ENCODE data around the gene VIPR2.

Gene VIPR2

DNA sequence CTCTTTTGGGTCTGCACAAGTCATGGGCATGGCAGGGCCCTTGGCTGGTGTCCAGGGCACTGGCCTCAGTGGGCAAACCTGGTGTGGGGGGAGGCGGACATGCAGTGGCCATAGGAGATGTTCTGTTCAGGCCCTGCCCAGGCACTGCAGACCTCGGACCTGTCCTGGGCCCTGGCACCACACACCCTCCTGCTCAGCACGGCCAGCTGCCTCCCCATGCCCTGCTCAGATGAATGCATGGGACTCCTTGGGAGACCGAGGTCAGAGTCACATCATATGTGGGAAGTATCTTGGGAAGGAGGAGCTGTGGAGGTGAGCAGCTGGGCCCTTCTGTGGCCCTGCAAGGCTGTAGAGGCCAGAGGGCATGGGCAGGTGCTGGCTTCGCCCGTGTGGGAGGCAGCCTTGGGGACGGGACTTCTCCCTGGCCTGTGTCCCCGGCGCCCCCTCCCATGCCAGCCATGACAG, 130.8 kb downstream of the VIPR2 start:
- Histone ChIP-seq H3K4me3 (ENCODE audit: low read depth, low read length) (peak overlapping the region; percentile 31), H4K91ac (ENCODE audit: low read depth, low read length) (no peak overlapping the region), H3K9me3 (ENCODE audit: insufficient read depth, low read depth, low read length) (peaks cover 6% of the 10 kb centered on the region), H3K27me3 (ENCODE audit: insufficient read depth, low read length) (no peaks in the 10 kb centered on the region), H3K4me1 (ENCODE audit: control insufficient read depth in 1 of 2, insufficient read depth in 2 of 2, low read length in 2 of 2) (peaks cover 4 to 10% of the 10 kb centered on the region in 2 experiments), H3K18ac (ENCODE audit: low read length) (no peak overlapping the region), H3K4ac (ENCODE audit: low read depth, low read length) (no peak overlapping the region), H3K4me2 (ENCODE audit: low read length) (no peak overlapping the region), H3K79me1 (ENCODE audit: low read length) (no peaks in the 10 kb centered on the region), H3K79me2 (ENCODE audit: control insufficient read depth, insufficient read depth, low read length, poor library complexity) (no peaks in the 10 kb centered on the region), H3K14ac (ENCODE audit: low read length) (no peak overlapping the region), H3K9ac (ENCODE audit: low read length) (no peak overlapping the region), H2AK5ac (ENCODE audit: low read length) (no peak overlapping the region), H3K27ac (ENCODE audit: low read depth, low read length) (no peak overlapping the region), H4K8ac (ENCODE audit: low read depth, low read length) (no peak overlapping the region), H2BK120ac (ENCODE audit: insufficient read depth, low read length, poor library complexity) (no peak overlapping the region), H2AFZ (ENCODE audit: insufficient read depth, low read length, poor library complexity) (no peak overlapping the region), H2BK12ac (ENCODE audit: low read length) (no peak overlapping the region), H3K36me3 (ENCODE audit: control insufficient read depth in 1 of 2, insufficient read depth in 2 of 2, low read length in 2 of 2) (no peaks in the 10 kb centered on the region), H4K12ac (ENCODE audit: low read depth, low read length) (no peak overlapping the region), H3K23ac (ENCODE audit: low read length) (no peak overlapping the region), H2BK5ac (ENCODE audit: low read depth, low read length, poor library complexity) (no peak overlapping the region)
- WGBS (ENCODE audit: extremely low coverage, insufficient coverage, insufficient read length): no CpG with 5 or more reads among the region's 9 CpGs
- DNase-seq: no peak

DNA sequence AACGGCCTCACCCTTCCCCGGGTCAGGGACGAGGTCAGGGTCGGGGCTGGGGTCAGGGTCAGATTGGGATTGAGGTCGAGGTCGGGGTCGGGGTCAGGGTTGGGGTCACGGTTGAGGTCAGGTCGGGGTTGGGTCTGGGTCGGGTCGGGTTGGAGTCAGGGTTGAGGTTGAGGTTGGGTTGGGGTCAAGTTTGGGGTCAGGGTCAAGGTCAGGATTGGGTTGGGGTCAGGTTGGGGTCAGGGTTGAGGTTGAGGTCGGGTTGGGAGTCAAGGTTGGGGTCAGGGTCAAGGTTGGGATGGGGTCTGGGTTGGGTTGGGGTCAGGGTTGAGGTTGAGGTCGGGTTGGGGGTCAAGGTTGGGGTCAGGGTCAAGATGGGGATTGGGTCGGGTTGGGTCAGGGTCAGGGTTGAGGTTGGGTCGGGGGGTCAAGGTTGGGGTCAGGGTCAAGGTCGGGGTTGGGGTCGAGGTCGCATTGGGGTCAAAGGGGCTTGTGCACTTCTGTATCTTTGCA, 131.4 kb downstream of the VIPR2 start:
- Histone ChIP-seq H3K9ac (ENCODE audit: low read length) (no peak overlapping the region), H2AK5ac (ENCODE audit: low read length) (no peak overlapping the region), H2BK120ac (ENCODE audit: insufficient read depth, low read length, poor library complexity) (no peak overlapping the region), H3K4me2 (ENCODE audit: low read length) (no peak overlapping the region), H3K27ac (ENCODE audit: low read depth, low read length) (no peak overlapping the region), H3K23ac (ENCODE audit: low read length) (no peak overlapping the region), H4K12ac (ENCODE audit: low read depth, low read length) (no peak overlapping the region), H3K9me3 (ENCODE audit: insufficient read depth, low read depth, low read length) (peaks cover 4% of the 10 kb centered on the region), H3K27me3 (ENCODE audit: insufficient read depth, low read length) (no peaks in the 10 kb centered on the region), H3K14ac (ENCODE audit: low read length) (no peak overlapping the region), H2AFZ (ENCODE audit: insufficient read depth, low read length, poor library complexity) (no peak overlapping the region), H3K4me3 (ENCODE audit: low read depth, low read length) (no peak overlapping the region), H3K18ac (ENCODE audit: low read length) (no peak overlapping the region), H2BK5ac (ENCODE audit: low read depth, low read length, poor library complexity) (no peak overlapping the region), H3K79me1 (ENCODE audit: low read length) (no peaks in the 10 kb centered on the region), H4K91ac (ENCODE audit: low read depth, low read length) (no peak overlapping the region), H4K8ac (ENCODE audit: low read depth, low read length) (no peak overlapping the region), H3K79me2 (ENCODE audit: control insufficient read depth, insufficient read depth, low read length, poor library complexity) (no peaks in the 10 kb centered on the region), H3K36me3 (ENCODE audit: control insufficient read depth in 1 of 2, insufficient read depth in 2 of 2, low read length in 2 of 2) (no peaks in the 10 kb centered on the region), H3K4me1 (ENCODE audit: control insufficient read depth in 1 of 2, insufficient read depth in 2 of 2, low read length in 2 of 2) (peaks cover 4 to 10% of the 10 kb centered on the region in 2 experiments), H2BK12ac (ENCODE audit: low read length) (no peak overlapping the region), H3K4ac (ENCODE audit: low read depth, low read length) (no peak overlapping the region)
- no peak for DNase-seq
- WGBS (ENCODE audit: extremely low coverage, insufficient coverage, insufficient read length): no CpG with 5 or more reads among the region's 18 CpGs

DNA sequence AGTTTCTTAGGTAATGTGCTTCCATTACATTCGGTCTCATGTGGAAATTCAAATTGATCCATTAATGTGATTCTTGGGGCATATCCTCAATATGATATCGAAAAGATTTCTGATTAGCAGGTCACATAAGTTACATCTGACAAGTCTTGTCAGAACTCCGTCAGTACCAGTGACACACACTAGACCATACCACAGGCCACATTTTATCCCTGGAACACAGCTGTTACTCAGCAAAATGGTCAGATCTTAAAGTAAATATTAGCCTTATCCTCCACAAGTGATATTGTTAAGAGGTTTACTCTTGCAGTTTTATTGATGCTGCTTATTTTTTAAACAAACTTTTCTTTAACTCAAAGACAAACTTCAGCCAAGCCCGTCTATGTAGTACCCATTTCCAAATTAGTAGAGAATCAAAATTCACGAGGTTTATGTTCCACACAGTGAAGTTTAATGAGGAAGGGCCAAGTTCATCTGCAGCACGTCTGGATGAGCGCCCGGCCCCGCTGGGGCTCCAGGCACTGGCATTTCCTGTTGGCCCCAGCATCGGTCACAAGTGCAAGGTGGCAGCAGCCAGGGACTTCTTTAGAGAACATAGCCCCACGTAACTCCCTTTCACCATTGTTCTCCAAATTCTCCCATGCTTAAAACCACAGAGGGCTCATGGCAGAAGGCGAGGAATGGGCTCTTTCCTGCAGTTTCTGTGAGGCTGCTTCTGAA, 132.2 kb downstream of the VIPR2 start:
- no peak overlapping the region for H2BK5ac ChIP-seq (ENCODE audit: low read depth, low read length, poor library complexity)

DNA sequence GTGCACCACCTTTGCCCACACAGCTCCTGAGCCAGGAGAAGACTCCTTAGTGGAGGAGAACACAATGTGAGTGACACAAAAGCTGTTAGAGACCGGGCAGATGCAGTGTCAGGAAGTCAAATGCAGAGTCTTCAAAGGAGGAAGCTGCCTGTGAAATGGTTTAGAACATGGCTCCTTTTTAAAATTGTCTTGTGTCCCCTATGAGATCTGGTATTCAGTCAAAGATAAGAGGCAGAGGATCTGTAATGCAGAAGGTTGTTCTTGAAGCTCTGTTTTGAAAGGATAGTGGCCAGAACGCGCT, 133.0 kb downstream of the VIPR2 start:
- H4K8ac ChIP-seq (ENCODE audit: low read depth, low read length): no peak overlapping the region
- no peak overlapping the region for H2BK5ac ChIP-seq (ENCODE audit: low read depth, low read length, poor library complexity)
- no peak overlapping the region for H3K4me2 ChIP-seq (ENCODE audit: low read length)
- H3K4me1 ChIP-seq (ENCODE audit: control insufficient read depth in 1 of 2, insufficient read depth in 2 of 2, low read length in 2 of 2): peaks cover 4 to 10% of the 10 kb centered on the region in 2 experiments
- no peak overlapping the region for H3K27ac ChIP-seq (ENCODE audit: low read depth, low read length)
- H2BK120ac ChIP-seq (ENCODE audit: insufficient read depth, low read length, poor library complexity): no peak overlapping the region
- no peak overlapping the region for H2AK5ac ChIP-seq (ENCODE audit: low read length)
- H2AFZ ChIP-seq (ENCODE audit: insufficient read depth, low read length, poor library complexity): no peak overlapping the region
- DNase-seq: no peak
- H3K18ac ChIP-seq (ENCODE audit: low read length): no peak overlapping the region
- H3K9me3 ChIP-seq (ENCODE audit: insufficient read depth, low read depth, low read length): peaks cover 1% of the 10 kb centered on the region
- no peaks in the 10 kb centered on the region for H3K36me3 ChIP-seq (ENCODE audit: control insufficient read depth in 1 of 2, insufficient read depth in 2 of 2, low read length in 2 of 2)
- H3K4ac ChIP-seq (ENCODE audit: low read depth, low read length): no peak overlapping the region
- no peak overlapping the region for H3K23ac ChIP-seq (ENCODE audit: low read length)
- H3K79me2 ChIP-seq (ENCODE audit: control insufficient read depth, insufficient read depth, low read length, poor library complexity): no peaks in the 10 kb centered on the region
- H3K79me1 ChIP-seq (ENCODE audit: low read length): no peaks in the 10 kb centered on the region
- no peak overlapping the region for H4K12ac ChIP-seq (ENCODE audit: low read depth, low read length)
- no peak overlapping the region for H2BK12ac ChIP-seq (ENCODE audit: low read length)
- no peak overlapping the region for H3K9ac ChIP-seq (ENCODE audit: low read length)
- no CpG with 5 or more reads among the region's 3 CpGs for WGBS (ENCODE audit: extremely low coverage, insufficient coverage, insufficient read length)
- no peak overlapping the region for H3K4me3 ChIP-seq (ENCODE audit: low read depth, low read length)
- no peak overlapping the region for H4K91ac ChIP-seq (ENCODE audit: low read depth, low read length)
- H3K27me3 ChIP-seq (ENCODE audit: insufficient read depth, low read length): no peaks in the 10 kb centered on the region
- H3K14ac ChIP-seq (ENCODE audit: low read length): no peak overlapping the region

More for the DNA sequence above, 132.2 kb downstream of the VIPR2 start:
- WGBS (ENCODE audit: extremely low coverage, insufficient coverage, insufficient read length): no CpG with 5 or more reads among the region's 12 CpGs
- no peak overlapping the region for H2AFZ ChIP-seq (ENCODE audit: insufficient read depth, low read length, poor library complexity)
- no peak overlapping the region for H3K9ac ChIP-seq (ENCODE audit: low read length)
- H4K8ac ChIP-seq (ENCODE audit: low read depth, low read length): no peak overlapping the region
- no peaks in the 10 kb centered on the region for H3K79me2 ChIP-seq (ENCODE audit: control insufficient read depth, insufficient read depth, low read length, poor library complexity)
- peaks cover 4 to 10% of the 10 kb centered on the region in 2 experiments for H3K4me1 ChIP-seq (ENCODE audit: control insufficient read depth in 1 of 2, insufficient read depth in 2 of 2, low read length in 2 of 2)
- peaks cover 4% of the 10 kb centered on the region for H3K9me3 ChIP-seq (ENCODE audit: insufficient read depth, low read depth, low read length)
- H4K12ac ChIP-seq (ENCODE audit: low read depth, low read length): no peak overlapping the region
- H2BK12ac ChIP-seq (ENCODE audit: low read length): no peak overlapping the region
- H3K18ac ChIP-seq (ENCODE audit: low read length): no peak overlapping the region
- H3K27me3 ChIP-seq (ENCODE audit: insufficient read depth, low read length): no peaks in the 10 kb centered on the region
- H3K14ac ChIP-seq (ENCODE audit: low read length): no peak overlapping the region
- H3K79me1 ChIP-seq (ENCODE audit: low read length): no peaks in the 10 kb centered on the region
- H3K4ac ChIP-seq (ENCODE audit: low read depth, low read length): no peak overlapping the region
- DNase-seq: no peak
- H3K36me3 ChIP-seq (ENCODE audit: control insufficient read depth in 1 of 2, insufficient read depth in 2 of 2, low read length in 2 of 2): no peaks in the 10 kb centered on the region
- no peak overlapping the region for H3K4me3 ChIP-seq (ENCODE audit: low read depth, low read length)
- no peak overlapping the region for H2AK5ac ChIP-seq (ENCODE audit: low read length)
- no peak overlapping the region for H3K27ac ChIP-seq (ENCODE audit: low read depth, low read length)
- H4K91ac ChIP-seq (ENCODE audit: low read depth, low read length): no peak overlapping the region
- H2BK120ac ChIP-seq (ENCODE audit: insufficient read depth, low read length, poor library complexity): no peak overlapping the region
- H3K4me2 ChIP-seq (ENCODE audit: low read length): no peak overlapping the region
- no peak overlapping the region for H3K23ac ChIP-seq (ENCODE audit: low read length)

Data from trophoblast cell (in vitro differentiated cells and primary cell).